ENCODE measurements around the gene DIPK1B.

DNA sequence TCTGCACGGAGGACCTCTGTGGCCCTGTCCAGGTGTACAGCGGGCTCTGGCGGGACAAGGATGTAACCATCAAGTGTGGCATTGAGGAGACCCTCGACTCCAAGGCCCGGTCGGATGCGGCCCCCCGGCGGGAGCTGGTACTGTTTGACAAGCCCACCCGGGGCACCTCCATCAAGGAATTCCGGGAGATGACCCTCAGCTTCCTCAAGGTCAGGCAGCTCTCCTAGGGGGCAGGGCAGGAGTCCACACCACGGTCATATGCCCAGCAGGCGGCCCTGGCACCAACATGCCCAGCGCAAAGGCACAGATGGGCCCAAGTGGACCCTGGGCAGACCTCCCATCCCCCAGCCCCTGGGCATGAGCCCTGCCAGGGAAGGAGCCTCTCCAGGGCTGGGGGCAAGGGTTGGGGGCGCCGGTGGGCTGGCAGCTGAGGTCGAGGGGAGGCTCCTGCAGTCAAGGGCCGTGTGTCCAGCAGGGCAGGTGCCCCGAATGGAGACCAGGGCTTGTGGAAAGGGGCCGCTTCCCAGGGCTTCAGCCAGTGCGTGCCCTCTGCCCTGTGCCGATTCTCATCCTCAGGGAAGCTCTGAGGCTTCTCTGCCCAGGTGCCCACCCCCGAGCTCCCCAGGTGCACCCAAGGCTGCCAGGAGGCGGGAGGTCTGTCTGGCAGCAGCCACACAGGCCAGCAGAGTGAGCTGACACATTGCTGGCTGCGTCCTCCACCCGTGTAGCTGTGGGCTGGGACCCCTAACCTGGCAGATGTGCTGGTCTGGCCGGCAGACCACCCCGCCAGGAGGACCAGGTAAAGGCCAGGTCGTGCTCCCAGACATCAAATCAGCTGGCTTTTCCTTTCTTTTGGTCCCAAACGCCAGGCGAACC is 10.0 kb downstream of the DIPK1B start:
- no peak for TF ChIP-seq CTCF (IDR thresholded peaks at IDR 0.05)
- TF ChIP-seq POLR2A (IDR thresholded peaks at IDR 0.05): no peak

Measured in thyroid gland (tissue), 4 donors.